ENCODE measurements around the gene RBM19.
A peak's percentile ranks its signal among the peaks of the same experiment; 100 is the strongest.

RBM19 gene

DNA sequence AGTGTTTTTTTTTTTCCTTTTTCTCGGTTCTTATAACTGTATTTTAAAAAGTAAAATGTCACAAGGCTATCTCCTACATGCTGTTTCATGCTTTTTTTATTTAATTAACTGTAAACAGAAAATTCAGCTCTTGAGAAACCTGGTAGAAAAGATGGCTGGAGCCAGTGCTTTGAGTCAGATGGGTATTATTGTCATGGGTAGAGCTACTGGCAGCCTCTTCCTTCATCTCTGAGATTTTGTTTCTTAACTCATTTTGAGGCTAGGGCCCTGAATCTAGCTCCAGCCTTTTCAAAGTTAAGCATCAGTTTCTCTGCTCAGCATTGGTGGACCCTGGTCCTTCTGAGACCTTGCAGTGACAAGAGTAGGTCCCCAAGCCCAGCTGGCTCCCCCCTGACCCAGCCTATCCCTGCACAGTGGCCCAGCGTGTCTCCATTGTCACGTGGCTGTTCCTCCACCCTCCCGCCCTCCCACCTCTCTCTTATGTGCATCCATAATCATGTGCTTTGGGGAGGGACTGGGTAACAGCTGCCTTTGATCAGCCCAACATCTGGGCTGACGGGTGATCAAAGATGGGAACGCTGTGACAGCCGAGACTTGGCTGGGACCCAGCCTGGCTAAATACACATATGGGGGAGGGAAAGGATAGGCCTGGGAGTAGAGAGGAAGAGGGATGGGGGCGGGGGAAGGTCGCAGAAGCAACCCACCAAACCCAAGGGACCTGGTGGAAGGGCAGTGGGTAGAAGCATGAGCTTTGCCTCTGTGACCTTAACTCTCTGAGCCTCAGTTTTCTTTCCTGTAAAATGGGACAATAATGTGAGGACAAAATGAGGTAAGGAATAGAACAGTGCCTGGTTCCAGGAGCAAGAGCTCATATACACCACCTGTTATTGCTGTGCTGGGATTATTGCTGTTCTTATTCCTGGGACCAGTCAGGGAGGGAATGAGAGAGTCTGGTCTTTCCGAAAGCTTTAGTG is 24.4 kb upstream of the RBM19 start:
- DNase-seq (ENCODE audit: low read depth, low spot score), result no peak

DNA sequence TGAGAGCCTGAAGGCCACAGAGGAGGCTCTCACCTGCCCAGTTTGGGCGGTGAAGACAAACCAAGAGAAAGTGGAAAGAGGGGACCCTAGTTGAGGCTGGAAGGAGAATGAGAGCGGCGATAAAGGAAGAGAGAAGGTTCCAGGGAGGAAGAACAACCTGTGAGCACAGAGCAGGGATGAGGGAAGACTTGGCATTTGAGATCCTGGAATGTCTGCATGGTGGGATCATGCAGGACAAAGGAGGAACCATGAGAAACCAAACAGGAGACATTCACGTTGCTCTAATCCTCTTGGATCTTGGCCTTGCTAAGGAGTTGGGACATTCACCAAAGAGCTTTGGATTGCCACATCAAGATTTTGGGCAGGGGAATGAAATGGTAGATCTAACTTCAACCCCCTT is 22.9 kb upstream of the RBM19 start:
- no peak for DNase-seq (ENCODE audit: low read depth, low spot score)

DNA sequence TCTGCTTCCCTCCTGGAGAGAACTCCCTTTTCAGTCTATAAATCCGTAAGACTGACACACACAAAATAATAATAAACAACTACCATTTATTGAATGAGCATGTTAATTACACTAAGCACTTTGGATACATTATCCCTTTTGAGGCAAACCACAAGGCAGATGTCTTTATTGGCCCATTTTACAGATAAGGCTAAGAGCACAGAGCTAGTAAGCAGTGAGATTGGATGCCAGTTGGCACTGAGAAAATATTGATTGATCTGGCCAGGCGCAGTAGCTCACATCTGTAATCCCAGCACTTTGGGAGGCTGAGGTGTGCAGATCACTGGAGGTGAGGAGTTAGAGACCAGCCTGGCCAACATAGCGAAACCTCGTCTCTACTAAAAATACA is 21.9 kb upstream of the RBM19 start:
- no peak for DNase-seq (ENCODE audit: low read depth, low spot score)

DNA sequence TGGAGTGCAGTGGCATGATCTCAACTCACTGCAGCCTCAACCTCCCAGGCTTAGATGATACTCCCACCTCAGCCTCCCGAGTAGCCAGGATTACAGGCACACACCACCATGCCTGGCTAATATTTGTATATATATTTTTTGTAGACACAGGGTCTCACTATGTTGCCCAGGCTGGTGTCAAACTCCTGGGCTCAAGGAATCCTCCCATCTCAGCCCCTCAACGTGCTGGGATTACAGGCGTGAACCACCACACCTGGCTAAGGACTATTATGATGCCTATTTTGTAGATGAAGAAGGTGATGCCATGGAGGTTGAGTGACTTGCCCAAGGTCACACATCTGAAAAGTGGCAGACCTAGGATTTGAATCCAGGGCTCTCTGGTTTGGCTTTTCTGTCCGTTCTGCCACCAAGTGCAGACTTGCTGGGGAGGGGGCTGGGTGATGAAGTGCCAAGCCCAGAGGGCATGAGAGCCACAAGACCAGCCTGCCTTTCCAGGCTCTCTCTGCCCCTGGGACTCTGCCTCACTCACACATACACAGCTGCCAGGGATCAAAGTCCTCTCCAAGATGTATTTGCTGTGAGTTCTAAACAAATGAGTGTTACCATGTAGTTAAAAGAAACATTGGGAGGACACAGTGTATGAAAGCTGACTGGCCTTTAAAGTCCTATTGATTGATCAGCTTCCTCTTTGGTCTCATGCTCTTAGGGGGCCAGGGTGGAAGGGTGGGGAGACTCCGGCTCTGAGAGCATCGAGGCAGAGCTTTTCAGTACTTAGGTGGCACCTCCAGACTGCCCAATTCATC is 21.3 kb upstream of the RBM19 start:
- no peak for DNase-seq (ENCODE audit: low read depth, low spot score)

DNA sequence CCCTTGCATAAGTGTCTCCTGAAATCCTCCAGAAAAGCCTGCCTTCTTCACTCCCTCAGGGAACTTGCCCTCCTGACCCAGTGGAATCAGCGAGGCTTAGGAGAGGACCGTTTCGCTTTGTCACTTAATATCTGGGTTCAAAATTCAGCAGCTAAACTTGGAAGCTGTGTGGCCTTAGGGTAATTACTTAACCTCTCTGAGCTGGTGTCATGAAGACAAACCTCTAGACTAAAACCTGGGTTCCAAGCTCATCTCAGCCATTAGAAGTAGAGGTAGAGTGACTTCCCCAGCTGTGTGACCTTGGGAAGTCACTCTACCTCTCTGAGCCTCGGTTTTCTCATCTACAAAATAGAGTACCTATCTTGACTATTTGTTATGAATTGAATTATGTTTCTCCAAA is 18.3 kb upstream of the RBM19 start:
- no peak for DNase-seq (ENCODE audit: low read depth, low spot score)

DNA sequence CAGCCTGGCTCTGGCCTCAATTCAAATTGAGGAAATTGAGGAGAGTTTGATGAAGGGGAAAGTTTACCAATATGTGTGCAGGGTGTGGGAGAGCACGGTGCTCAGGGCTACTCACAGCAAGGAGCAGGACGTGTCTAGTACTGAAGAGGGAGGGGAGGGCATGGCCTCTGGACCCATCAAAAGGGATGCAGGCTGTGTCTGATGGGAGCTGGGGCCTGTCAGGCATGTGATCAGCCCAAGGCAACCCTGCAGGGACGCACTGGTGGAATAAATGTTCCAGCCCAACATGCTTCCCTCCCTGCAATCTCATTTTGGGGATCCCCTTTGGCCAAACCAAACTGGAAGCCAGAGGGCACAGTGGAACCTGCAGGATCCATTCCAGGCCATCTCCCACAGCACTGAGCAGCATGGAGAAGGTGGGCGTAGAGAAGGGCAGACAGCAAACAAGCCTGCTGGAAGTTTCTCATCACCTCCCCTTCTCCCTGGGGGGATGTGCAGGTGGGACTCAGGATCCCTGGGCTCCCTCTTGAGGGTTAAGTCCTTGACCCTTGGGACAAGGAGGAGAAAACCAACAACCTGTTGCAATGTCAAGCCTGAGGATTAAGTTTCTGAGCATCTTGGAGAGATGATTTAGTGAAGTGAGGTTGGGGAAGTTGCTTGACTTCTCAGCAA is 17.8 kb upstream of the RBM19 start:
- no peak for DNase-seq (ENCODE audit: low read depth, low spot score)

DNA sequence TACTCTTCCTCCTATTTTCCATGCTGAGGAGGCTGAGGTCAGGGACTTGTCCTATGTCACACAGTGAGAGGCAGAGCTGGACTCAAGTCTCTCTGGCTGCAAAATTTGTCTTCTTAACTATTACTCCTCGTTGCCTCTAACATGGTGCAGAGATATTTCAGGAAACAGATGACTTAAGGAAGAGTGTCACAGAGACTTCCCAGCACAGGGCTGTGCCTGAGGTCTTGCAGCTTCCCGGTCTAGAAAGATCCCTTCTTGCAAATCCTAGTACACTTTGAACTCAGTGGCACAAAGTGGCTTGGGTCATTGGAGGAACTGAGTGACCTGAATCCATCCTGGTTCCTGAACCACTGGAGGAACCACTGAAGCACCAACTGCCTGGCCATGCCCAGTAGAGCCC is 17.1 kb upstream of the RBM19 start:
- DNase-seq (ENCODE audit: low read depth, low spot score), result no peak

DNA sequence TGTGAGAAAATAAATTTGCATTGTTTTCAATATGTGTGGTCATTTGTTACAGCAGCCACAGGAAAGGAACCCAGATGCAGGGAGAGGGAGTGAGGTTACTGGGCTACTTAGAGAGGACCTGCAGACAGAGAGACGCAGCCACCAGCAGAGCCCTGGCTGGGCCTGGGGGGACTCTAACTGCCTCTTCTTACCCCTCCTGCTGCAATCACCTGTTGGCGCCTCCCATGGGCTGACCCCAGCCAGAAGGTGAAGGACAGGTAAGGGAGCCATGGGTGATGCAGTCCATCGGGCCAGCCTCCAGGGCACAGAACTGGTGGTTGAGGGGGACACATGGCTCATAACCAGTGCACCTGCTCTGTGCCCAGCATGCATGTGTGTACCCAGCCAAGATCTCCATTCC is 15.8 kb upstream of the RBM19 start:
- DNase-seq (ENCODE audit: low read depth, low spot score), result no peak

DNA sequence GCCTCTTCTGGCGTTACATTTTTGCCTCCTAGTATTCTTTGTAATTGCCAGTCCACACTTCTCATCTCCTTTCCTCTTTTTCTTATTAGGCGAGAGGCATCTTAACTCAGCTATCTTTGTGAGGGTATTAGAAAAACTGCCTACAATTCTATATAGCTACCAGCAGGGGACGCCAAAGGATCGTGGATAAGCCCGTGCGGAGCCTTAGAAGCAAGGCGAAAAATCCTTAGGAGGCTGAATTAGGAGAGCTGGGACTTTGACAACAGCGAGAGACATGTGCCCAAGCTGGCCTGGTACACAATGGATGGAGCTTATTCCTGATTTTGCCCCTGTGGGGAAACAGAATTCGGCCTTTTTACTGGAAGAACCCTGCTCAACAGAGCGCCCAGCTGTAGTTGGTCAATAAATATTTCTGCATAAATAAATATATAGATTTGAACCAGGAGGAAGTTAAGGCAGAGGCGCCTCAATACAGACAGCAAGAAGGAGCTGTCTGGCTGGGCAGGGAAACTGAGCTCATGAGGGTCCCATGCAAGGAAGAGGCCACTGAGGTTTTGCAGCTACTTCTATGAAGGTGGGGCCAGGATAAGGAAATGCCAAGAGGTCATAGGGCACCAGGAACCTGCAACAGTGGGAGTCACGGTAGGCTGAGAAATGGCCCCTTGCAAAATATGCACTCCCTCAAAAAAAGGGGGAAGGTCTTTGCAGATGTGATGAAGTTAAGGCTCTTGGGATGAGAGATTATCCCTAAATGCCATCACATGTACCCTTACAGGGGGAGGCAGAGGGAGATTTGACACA is 14.6 kb upstream of the RBM19 start:
- peak; percentile 71 for DNase-seq (ENCODE audit: low read depth, low spot score)

DNA sequence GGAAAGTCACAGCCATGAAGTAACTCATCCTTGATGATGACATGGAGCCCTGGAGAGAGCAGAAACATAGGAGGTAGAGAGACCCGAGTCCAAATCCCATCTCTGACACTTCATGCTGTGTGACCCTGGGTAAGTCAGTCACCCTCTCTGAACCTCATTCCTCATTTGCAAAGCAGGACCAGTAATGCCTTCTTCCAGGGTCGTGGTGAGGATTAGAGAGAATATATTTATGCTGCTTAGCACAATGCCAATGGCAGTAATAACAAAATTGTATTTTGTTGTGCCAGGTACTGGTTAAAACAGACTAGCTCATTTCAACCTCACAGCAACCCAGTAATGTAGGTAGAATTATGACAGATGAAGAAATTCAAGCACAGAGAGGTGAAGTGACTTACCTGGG is 13.9 kb upstream of the RBM19 start:
- DNase-seq (ENCODE audit: low read depth, low spot score), result no peak

DNA sequence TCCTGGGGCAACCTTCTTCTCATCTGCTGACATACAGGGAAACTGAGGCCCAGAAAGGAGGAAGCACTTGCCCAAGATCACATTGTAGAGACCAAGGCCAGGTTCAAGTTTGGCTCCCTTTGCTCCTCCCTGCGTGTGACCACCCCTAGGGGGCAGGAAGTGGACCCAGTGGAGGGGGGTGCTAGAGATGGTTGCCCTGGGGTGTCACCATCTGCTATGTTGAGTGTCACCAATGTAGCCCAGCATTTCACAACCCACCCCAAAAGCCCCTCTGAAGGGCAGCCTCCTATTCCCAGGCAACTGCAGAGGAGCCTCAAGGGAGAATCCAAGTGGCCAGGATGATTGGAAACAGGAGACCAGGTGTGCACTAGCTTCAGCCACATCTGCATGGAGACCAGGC is 12.0 kb upstream of the RBM19 start:
- DNase-seq (ENCODE audit: low read depth, low spot score), result no peak

DNA sequence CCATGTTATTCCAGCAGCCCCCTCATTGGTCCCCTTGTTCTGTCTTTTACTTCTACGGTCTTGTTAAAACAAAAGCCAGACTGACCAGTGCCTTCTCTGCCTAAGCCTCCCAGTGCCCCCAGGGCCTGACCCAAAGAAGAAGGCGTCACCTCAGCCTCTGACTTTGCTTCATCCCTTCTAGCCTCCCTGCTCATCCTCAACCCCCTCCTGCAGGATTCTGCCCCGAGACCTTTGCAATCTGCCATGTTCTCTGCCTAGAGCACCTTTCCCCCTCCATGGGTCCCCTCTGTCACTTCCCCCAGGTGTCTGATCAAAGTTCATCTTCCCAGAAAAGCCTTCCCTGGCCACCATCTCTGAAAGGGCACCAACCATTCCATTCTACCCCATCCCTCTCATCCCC is 7.9 kb upstream of the RBM19 start:
- DNase-seq (ENCODE audit: low read depth, low spot score), result no peak

DNA sequence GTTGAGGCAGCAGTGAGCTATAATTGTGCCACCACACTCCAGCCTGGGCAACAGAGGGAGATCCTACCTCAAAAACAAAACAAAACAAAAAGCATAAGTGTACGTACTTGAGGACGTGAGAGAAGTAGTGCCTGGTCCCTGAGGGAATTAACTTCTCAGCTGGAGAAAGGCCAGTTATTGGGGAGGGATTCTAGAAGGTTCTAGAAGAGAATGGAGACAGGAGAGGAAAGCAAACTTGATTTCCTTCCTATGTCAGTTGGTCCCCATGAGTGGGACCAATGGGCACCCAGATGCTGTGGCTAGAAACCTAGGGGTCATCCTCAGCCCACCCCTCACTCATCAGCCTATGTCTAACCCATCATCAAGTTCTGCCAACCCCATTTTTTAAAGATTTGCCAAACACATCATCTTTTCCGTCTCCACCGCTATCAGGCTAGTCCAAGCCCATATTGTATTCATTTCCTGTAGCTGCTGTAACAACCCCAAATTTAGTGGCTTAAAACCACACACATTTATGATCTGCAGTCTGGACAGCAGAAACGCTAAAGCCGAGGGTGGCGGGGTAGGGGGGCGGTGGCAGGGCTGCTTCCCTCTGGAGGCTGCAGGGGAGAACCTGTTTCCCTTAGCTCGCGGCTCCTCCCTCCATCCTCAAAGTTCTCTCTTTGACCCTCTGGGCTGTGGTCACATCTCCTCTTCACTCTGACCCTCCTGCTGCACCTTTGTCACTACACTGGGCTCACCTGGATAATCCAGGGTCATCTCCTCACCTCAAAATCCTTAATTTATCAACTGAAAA is 7.2 kb upstream of the RBM19 start:
- no peak for DNase-seq (ENCODE audit: low read depth, low spot score)

DNA sequence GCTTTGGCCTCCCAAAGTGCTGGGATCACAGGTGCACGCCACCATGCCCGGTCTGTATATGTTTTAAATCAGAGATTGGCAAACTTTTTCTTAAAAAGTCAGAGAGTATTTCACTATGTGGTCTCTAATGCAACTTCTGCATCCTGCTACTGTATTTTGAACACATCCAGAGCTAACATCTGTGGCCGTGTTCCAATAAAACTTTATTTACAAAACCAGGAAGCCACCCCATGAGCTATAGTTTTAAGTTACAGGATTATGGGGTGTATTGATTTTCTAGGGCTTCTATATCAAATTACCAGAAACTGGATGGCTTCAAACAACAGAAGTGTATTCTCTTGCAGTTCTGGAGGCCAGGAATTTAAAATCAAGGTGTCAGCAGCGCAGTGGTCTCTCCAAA is 5.3 kb upstream of the RBM19 start:
- DNase-seq (ENCODE audit: low read depth, low spot score), result no peak

DNA sequence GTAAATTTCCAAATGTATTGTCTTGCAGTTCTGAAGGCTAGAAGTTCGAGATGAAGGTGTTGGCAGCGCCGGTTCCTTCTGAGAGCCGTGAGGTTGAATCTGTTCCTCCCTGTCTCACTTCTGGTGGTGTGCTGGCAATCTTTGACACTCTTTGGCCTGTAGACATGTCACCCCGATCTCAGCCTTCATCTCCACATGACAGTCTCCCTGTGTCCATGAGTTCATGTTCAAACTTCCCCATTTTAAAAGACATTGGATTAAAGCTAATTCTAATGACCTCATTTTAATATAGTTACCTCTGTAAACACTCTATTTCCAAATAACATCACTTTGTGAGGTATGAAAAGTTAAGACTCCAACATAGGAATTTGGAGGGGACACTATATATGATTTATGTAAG is 4.1 kb upstream of the RBM19 start:
- no peak for DNase-seq (ENCODE audit: low read depth, low spot score)

DNA sequence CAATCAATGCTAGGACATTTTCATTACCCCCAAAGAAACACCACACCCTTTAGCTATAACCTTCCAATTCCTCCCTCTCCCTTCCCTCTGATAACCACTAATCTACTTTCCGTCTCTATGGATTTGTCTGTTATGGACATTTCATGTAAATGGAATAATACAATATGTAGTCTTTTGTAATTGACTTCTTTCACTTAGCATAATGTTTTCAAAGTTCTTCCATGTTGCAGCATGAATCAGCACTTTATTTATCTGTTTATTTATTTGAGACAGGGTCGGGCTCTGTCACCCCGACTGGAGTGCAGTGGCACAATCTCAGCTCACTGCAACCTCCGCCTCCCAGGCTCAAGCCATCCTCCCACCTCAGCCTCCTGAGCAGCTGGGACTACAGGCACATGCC is 1.2 kb upstream of the RBM19 start:
- DNase-seq (ENCODE audit: low read depth, low spot score), result no peak

DNA sequence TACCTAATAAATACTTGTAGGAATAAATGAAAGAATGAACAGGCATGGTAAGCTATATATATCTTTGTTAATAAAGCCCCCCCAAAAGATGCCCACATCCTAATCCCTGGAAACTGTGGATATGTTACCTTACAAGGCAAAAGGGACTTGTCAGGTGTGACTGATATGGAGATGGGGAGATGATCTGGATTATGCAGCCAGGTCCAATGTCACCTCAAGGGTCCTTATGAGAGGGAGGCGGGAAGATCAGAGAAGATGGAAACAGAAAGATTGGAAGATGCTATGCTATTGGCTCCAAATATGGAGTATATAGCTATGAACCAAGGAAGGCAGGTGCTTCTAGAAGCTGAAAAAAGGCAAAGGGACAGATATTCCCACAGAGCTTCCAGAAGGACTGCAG is 3.4 kb downstream of the RBM19 start:
- DNase-seq (ENCODE audit: low read depth, low spot score), result no peak

DNA sequence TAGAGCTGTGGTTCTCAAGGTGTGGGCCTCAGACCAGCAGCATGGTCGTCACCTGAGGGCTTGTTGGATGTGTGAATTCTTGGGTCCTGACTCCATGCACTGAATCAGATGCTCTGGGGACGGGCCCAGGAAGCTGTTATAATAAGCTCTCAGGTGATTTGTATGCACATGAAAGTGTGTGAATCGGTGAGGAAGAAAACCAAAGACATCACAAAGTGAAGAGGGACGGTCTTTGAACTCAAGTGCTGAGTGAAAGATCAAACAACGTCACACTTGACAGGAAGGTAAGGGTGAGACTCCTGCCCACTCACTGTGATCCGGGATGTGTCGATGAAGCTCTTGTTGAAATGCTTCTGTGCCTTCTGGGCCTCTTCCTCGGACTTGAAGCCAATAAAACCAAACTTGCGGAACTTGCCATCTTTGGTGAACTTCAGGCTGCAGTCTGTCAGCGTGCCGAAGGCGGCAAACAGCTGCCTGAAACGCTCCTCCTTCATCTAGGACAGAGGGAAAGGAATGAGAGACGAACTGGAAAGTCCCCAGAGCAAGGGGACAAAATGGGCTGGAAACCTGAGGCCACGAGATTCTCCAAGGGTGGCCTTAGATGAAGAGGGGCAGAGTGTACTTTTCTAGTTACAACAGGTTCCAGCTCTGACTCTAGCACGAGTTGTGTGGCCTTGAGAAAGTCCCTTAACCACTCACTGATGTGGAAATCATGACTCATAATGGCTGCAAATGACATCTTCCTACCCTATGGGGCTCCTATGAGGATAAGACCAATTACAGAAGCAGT is 4.0 kb downstream of the RBM19 start:
- DNase-seq (ENCODE audit: low read depth, low spot score), result no peak

DNA sequence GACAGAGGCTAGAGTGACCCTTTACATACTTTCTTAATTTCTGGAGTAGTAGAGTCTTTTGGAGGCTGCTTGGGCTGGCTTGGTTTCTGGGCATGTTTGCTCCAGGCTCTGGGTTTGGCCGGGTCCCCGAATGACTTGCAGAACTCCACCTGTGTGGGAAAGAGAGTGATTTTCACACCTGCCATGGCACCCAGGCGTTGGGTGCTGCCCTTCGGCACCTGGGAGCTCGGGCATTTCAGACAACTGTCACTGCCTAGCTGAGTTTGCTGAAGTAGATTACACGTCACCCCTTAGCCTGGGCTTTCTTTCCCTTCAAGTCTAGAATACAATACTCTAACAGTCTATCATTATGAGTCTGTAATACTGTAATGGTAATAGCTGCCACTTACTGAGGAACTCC is 6.1 kb downstream of the RBM19 start:
- no peak for DNase-seq (ENCODE audit: low read depth, low spot score)

DNA sequence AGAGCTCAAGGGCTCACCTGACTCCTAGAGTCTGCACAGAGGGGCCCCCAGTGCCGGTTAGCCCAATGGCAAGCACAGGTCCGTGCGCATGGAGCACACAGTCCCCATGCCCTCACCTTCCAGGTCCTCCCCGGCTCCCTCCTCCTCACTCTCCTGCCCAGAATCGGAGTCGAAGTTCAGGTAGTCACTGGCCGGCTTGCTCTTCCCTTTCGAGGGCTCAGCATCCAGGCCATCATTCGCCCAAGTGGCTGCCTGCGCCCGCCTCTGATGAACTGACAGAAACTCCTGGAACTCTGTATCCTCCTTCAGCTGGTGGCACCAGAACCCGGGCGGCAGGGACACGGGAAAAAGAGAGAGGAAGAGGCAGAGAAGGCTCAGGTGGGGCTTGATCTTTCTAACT is 7.0 kb downstream of the RBM19 start:
- no peak for DNase-seq (ENCODE audit: low read depth, low spot score)

Measured in iPS DF 19.7 (cell line).